Mucosa of descending colon (tissue), 3 donors: ENCODE data around the gene ANKRD11. TPM values are rescaled to one million over a fixed set of nuclear protein-coding genes. Genes with fewer than 3 reads are reported as not detected.
"Not testable (repeated sequence)": the region's sequence is repeated elsewhere in the genome, so short reads cannot be mapped to it uniquely, and the experiment has no call there.

Experiments used
- ATAC-seq: fragments of 200-7000 bp; cut with Tn5 transposase; one replicate; pipeline ENCODE4 v1.9.1; 2020; ENCODE audit warnings: mild to moderate bottlenecking, moderate library complexity
- DNase-seq, 3 donors: peaks; one replicate each; pipeline ENCODE4 v3.0.0-alpha.2; 2020
- H3K36me3 ChIP-seq: fragments of 200-600 bp; one replicate; pipeline ENCODE4 v1.8.0; 2021; ENCODE audit warnings: low read depth, mild to moderate bottlenecking
- H3K4me1 ChIP-seq: fragments of 200-600 bp; one replicate; pipeline ENCODE4 v1.8.0; 2021; ENCODE audit warnings: low read depth, mild to moderate bottlenecking
- H3K4me3 ChIP-seq: fragments of 200-600 bp; one replicate; pipeline ENCODE4 v1.8.0; 2021; ENCODE audit warnings: mild to moderate bottlenecking
- H3K9me3 ChIP-seq: fragments of 200-600 bp; one replicate; pipeline ENCODE4 v1.8.0; 2021; ENCODE audit warnings: mild to moderate bottlenecking
- intact Hi-C, 2 donors: fragments of 100-400 bp; cut with DNase I in 1 of 2; cut with micrococcal nuclease in 1 of 2; formaldehyde crosslinking; loops; one replicate each; pipeline versions ENCODE4 v1.11.0 to v1.11.1; 2022; cut with DNase I, micrococcal nuclease
- total RNA-seq, 3 donors: library from RNA; stranded (reverse); fragmentation: NEBNext Ultra II Directional in 2 of 3; extraction: Animal tissue kit (Norgen Biotek cat#: 25700) in 2 of 3; gene quantifications; one replicate each; pipeline versions ENCODE4 v1.2.1 to v1.2.4, GENCODE V29; 2021 to 2023
- TF ChIP-seq, protein P1 (sequence below): fragments of 200-600 bp; IDR thresholded peaks from one replicate; pipeline ENCODE4 v1.8.0; 2022; ENCODE audit warnings: antibody characterized with exemption, mild to moderate bottlenecking
- donor health status: DM: no; HTN: no; CAD: no; lungs with moderate emphysema.
- donor health status: DM: no; HTN: no; CAD: no.
- donor health status: DM: no; HTN: yes; CAD: no.

Gene ANKRD11
- total RNA-seq, 3 donors from 2014 or later, result 125 to 127 (median 127) TPM

DNA sequence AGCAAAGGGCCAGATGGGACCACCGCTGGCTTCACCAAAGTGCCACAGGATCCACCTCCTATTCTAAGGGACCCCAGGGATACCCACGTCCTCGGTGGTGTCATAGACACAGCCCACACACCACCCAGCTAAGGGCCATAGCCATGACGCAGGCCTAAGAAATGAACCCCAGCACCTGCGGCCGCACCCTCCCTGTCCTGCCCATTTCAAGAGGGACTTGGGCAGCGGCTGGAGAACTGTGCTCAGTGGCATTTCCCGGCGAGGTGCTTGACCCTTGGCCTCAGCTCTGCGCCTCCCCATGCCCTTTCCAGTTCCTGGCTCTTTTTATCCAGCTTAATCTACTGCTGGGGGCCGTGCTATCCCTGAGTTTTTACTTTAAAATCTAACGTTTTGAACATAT, 245.6 kb downstream of the ANKRD11 start:
- Histone ChIP-seq H3K4me3 (no peak overlapping the region), H3K36me3 (no peaks in the 10 kb centered on the region), H3K9me3 (no peaks in the 10 kb centered on the region), H3K4me1 (peaks cover 13% of the 10 kb centered on the region)
- no peak for ATAC-seq
- peak in 1 of 3 donors; percentile 30 for DNase-seq
- intact Hi-C loops, result no loop called here
- TF ChIP-seq, protein P1, sequence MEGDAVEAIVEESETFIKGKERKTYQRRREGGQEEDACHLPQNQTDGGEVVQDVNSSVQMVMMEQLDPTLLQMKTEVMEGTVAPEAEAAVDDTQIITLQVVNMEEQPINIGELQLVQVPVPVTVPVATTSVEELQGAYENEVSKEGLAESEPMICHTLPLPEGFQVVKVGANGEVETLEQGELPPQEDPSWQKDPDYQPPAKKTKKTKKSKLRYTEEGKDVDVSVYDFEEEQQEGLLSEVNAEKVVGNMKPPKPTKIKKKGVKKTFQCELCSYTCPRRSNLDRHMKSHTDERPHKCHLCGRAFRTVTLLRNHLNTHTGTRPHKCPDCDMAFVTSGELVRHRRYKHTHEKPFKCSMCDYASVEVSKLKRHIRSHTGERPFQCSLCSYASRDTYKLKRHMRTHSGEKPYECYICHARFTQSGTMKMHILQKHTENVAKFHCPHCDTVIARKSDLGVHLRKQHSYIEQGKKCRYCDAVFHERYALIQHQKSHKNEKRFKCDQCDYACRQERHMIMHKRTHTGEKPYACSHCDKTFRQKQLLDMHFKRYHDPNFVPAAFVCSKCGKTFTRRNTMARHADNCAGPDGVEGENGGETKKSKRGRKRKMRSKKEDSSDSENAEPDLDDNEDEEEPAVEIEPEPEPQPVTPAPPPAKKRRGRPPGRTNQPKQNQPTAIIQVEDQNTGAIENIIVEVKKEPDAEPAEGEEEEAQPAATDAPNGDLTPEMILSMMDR, result no peak

DNA sequence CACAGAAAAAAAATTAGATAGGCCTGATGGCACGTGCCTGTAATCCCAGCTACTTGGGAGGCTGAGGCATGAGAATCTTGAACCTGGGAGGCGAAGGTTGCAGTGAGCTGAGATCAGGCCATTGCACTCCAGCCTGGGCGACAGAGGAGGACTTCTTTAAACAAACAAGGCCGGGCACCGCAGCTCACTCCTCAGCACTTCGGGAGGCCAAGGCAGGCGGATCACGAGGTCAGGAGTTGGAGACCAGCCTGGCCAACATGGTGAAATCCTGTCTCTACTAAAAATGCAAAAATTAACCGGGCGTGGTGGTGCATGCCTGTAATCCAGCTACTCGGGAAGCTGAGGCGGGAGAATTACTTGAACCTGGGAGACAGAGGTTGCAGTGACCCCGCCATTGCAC, 246.1 kb downstream of the ANKRD11 start:
- DNase-seq, ATAC-seq, H3K4me3 ChIP-seq, H3K9me3 ChIP-seq, intact Hi-C loops, H3K36me3 ChIP-seq: not testable (repeated sequence)
- peaks cover 13% of the 10 kb centered on the region for H3K4me1 ChIP-seq

DNA sequence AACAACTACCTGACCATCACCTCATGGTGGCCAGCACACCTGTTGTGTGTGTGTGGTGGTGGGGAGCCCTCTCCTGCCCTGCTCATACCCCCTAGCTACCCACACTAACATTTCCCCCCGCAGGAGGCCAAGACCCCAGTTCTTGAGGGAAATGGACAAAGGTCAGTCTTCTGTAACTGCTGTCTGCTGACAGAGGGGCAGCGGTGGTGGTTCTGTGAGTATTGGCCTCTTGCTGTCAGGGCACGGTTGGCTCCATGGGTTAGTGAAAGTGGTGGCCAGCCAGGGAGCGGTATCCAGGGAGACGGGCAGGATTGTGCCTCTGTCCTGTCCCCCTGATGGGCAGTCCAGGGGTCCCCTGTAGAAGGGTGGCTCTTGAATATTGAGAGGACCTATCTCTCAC, 246.7 kb downstream of the ANKRD11 start:
- ATAC-seq (no peak), DNase-seq (no peak)
- TF ChIP-seq, protein P1, result no peak
- intact Hi-C loops, result no loop called here
- H3K4me1 ChIP-seq, result peaks cover 13% of the 10 kb centered on the region
- no peaks in the 10 kb centered on the region for H3K36me3 ChIP-seq
- no peak overlapping the region for H3K4me3 ChIP-seq
- H3K9me3 ChIP-seq, result no peaks in the 10 kb centered on the region

DNA sequence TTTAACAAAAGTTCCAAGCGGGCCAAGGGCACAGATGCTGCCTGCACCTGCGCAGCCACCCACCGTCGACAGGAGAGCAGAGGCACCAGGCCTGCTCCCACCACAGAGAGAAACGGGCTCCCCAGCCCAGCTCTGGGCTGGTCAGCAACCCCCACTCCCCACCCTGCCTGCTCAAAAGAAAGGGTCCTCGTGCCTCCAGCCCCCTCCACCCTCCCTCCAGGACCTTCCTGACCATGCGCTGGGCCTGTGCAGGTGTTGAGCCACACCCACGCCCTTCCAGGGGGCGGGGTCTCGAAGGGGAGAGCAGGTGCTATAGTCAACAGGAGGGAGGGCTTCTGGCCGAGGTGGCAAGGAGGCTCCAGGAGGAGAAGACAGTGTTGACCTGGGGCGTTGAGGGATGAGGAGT, 247.6 kb downstream of the ANKRD11 start:
- intact Hi-C loops, result no loop called here
- Histone ChIP-seq H3K36me3 (no peaks in the 10 kb centered on the region), H3K9me3 (no peaks in the 10 kb centered on the region), H3K4me3 (no peak overlapping the region), H3K4me1 (peaks cover 13% of the 10 kb centered on the region)
- TF ChIP-seq, protein P1, result no peak
- DNase-seq (peak in 2 of 3 donors; percentile 38 to 58), ATAC-seq (no peak)

DNA sequence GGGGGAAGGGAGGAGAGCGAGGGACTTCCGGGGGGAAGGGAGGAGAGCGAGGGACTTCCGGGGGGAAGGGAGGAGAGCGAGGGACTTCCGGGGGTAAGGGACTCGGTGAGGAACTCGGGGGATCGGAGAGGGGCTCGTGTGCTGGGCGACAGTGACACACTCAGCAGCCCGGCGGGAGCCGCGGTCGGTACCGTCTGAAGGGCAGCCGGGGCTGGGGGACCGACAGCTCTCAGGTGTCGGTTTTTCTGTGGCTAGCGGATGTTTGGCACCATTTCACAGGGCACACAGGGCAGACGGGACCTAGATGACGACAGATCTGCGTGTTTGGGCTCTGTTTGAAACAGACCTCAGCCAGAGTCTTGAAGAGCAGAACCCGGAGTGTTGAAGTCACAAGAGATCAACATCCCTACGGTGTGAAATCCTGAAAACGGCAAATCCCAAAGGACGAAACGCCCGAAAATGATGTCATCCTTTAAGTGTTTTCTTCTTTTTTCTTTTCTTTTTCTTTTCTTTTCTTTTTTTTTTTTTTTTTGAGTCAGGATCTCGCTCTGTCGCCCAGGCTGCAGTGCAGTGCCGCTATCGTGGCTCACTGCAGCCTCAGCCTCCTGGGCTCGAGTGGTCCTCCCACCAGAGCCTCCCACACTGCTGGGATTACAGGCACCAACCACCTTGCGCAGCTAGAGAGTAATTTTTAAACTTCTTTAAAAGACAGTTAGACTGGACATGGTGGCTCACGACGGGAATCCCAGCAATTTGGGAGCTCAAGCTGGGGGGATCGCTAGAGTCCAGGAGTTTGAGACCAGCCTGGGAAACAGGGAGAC, 249.0 kb downstream of the ANKRD11 start:
- intact Hi-C loops, result no loop called here
- H3K9me3 ChIP-seq, result no peaks in the 10 kb centered on the region
- ATAC-seq (peak; percentile 73), DNase-seq (peak; percentile 67 to 84 (median 81))
- H3K4me1 ChIP-seq, result peaks cover 5% of the 10 kb centered on the region
- TF ChIP-seq, protein P1, result no peak
- no peaks in the 10 kb centered on the region for H3K36me3 ChIP-seq
- H3K4me3 ChIP-seq, result peak overlapping the region; percentile 44

DNA sequence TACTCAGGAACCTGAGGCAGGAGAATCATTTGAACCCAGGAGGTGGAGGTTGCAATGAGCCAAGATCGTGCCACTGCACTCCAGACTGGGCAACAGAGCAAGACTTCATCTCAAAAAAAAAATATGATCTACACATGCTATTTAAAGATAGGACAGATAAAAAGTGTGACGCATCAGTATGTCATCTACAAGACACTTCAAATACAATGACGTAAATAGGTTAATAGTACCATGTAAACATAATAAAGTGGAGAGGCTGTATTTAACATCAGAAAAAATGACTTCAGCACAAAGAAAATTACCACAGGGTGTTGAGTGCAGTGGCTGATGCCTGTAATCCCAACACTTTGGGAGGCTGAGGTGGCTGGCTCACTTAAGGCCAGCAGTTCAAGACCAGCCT, 252.6 kb downstream of the ANKRD11 start:
- Histone ChIP-seq H3K4me1 (peaks cover 5% of the 10 kb centered on the region), H3K4me3 (no peak overlapping the region), H3K9me3 (no peaks in the 10 kb centered on the region), H3K36me3 (no peaks in the 10 kb centered on the region)
- TF ChIP-seq, protein P1, result no peak
- intact Hi-C loops, result no loop called here
- DNase-seq (no peak), ATAC-seq (no peak)
